Occipital lobe (tissue), 2 donors: ENCODE measurements around the gene DOCK8. TPM values are rescaled to one million over a fixed set of nuclear protein-coding genes. Genes with fewer than 3 reads are reported as not detected.
A peak's percentile ranks its signal among the peaks of the same experiment; 100 is the strongest.

Experiments
- DNase-seq: peaks from one replicate; lab custom pipeline; 2025; lab: John Stamatoyannopoulos, UW
- total RNA-seq: library from RNA; depleted of rRNA; stranded (reverse); fragments of >200 nt; gene quantifications from one replicate; pipeline ENCODE4 v1.2.3, GENCODE V29; 2014

Gene DOCK8
- total RNA-seq, 1 donor from 2014 or later, result 3.6 TPM

DNA sequence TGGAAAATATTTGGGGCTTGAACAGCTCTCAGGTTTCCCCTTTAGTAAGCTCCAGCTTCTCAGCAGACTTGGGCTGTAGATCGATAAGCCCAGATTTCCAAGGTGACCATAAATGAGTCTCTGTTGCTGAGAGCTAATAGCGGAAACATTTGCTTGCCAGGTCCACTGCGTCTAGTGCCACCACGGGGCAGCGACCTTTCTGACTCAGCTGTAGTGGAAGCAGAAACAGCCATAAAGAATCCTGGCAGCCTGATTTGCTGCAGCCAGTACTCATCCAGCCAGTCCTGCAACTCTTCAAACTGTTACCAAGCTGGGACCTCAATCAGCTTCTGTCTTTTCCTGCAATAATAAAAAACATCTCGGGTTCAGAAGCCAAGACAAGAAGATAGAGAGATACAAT, 241.7 kb downstream of the DOCK8 start:
- DNase-seq, result no peak

DNA sequence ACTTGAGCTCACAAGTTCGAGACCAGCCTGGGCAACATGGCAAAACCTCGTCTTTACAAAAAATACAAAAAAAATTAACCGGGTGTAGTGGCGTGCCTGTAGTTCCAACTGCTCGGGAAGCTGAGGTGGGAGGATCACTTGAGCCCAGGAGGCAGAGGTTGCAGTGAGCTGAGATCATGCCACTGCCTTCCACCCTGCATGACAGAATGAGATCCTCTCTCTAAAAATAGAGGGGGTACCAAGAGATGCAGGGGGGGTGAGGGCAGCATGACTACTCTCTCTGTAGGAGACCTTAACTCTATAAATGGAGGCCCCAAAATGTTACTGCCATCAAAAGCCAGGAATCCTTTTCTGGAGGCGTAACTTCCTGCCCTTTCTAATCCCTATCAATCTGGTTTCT, 243.9 kb downstream of the DOCK8 start:
- no peak for DNase-seq

DNA sequence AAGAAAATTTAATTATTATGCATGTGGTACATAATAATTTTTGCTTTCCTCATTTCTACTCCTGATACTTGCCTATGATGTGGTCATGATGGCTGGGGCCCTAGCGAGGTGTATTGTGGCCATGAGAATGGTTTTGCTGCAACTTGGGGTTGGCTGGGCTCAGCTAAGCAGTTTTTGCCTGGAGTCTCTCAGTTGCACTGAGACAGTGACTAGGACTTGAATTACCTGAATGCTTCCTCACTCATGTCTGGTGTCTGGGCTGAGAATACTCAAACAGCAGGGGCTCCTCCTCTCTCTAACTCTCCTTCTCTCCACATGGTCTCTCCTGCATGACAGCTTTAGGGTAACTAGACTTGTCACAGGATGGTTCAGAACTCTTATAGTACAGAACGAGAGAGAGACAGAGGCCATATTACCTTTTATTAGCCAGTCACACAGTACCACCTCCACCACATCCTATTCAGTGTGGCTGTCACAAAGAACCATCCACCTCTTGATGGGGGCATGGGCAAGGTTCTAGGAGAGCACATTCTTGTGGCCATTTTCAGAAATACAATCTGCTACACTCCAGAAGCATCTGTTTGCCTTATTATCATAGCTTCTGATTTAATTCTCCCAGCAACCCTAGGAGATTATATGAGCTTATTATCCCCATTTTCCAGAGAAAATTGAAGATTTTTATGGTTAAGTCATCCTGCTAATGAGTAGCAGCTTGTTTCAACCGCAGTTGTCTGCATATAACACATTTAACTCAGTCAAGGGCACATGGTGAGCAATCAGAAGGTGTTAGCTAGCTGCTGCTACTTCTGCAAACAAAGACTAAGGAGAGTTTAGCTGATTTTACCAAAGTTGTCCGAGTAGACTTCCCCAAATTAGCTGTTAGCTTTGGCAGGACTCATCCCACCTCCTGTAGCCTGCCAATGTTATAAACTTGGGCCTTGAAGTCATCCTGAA, 245.1 kb downstream of the DOCK8 start:
- DNase-seq, result no peak

DNA sequence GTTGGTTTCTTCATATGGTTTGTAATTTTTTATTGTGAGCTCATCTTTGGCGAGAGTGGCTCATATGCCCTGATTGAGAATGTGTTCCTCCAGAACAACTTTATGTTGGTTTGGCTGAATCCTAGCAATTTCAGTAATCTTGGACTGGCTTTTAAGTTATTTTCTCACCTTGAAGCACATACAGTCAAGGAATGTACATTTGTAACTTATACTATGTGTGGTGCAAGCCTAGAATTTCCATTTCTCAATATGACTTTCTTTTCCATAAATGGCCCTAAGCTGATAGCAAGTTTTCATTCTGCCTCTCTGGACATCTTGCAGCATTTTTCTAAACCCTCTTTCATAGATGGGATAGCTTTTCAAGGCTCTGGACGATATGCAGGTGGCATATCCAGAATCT, 247.5 kb downstream of the DOCK8 start:
- no peak for DNase-seq

DNA sequence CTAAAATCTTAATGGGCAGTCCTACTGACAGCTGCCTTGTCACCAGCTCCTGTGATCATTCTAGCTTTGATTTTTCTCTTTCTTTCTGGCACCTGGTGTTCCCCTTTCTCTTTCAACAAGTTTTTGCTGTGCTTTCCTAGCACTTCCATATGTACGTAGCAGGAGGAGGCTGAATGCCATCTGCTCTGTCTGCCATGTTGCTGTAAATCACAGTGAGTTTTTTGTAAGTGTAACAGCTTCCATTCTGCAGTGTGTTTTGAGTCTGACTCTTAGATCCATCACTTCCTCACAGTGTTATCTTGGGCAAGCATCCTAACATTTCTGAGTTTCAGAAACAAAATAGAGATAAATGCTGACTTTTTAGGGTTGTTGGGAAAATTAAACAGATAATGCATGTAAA, 247.9 kb downstream of the DOCK8 start:
- DNase-seq, result no peak

DNA sequence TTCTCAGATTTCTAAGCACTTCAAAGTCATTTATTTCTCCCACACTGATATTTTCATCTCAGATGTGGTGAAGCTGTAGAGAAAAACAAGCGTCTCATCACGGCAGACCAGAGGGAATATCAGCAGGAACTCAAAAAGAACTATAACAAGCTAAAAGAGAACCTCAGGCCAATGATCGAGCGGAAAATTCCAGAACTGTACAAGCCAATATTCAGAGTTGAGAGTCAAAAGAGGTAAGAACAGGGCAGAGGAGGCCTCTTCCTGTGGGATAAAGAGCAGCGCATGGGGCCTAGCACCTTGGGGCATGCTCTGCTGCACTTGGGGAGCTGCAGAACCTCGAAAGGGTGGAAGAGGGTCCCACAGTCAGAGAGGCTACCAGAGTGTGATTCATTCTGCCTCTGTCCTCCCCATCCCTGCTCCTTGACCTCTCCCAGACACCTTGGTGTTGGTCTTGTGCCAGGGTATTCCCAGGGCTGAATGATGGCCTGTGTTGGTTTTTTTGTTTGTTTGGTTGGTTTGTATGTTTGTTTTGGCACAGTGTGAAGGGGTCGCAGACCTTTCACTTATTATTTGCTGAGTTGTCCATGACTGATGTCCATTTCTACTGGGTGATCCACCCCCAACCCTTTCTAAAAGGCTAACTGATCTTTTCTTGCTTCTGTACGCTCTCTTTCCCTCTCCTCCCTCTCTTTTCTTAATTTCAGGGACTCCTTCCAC, 248.9 kb downstream of the DOCK8 start:
- no peak for DNase-seq

DNA sequence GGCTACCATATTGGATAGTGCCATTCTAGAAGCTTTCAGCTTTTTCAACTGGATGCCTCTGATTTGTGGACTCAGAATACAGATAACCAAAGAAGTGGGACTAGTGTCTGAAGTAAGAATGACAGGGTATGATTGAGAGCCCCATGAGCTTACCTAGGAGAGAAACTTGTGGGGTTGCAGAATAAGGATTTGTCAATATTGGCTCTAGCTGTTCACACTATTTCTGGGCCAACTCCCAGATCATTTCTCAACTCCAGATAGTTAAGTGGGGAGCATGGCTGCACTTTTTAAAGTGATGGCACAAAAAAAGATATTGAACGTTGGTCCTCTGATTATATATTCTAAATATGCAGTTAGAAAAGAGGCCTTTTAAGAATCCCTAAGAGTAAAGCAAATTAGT, 252.1 kb downstream of the DOCK8 start:
- DNase-seq, result no peak

DNA sequence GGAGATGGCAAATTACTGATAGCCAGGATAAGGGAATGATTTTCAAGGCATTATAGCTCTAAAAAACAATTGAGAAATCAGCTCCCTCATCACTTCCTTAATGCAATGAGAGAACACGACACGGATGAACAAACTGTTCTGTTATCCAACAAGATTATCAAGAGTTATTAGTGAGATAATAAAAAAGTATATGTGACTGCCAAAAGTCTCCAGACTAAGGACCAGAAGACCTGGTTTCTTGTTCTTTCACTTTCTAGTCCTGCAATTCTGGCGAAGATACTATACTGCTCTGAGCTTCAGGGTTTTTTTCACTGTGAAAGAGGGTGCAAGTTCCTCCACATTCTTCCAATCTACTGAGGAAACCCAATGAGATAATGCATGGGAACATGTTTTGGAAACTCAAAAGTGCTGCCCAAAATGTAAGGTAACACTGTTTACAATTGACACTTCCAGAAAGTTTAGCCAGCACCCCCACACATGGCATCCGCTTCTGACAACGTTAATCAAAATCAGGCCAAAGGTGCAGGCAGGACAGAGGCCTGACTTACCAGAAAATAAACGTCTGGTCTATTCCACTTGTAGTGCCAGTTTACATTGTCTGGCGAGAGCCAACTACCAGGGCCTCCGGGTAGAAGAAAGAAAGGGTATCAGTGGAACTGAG, 254.2 kb downstream of the DOCK8 start:
- DNase-seq, result no peak

DNA sequence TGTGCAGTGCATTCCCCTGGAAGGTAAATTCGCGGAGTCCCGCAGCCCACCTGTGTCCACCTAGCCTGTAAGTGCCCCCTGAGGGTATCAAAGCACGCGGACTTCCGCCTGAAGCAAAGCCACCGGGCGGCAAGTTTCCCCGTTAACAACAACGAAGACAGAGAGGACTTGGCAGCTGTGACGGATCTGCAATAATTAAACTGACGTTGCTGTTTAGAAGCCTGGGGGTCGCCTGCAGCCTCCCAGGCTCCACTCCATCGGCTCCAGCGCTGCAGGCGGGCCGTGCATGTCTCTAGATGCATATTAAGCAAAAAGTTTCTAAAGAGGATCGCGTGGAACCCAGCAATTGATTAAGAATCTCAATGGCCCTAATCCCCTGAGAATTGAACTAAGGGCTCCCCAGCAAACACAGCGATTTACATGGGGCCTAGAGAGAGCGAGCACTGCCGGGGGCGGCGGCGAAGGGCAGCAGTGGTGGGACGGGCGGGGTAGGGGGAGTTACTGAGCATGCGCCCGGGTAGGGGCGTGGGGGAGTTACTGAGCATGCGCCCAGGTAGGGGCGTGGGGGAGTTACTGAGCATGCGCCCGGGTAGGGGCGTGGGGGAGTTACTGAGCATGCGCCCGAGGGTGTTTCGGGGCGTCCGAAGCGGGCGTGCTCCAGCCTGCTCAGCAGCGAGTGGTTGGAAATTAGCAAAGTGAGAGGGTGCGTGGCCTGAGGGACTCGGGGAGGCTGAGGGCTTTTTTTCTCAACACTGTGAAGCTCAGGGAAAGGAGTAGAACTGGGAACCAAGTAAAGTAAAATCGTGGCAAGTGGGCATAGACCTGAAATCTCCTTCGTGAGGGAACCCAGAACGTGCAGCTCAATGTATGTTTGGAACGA, 255.2 kb downstream of the DOCK8 start:
- peak; percentile 71 for DNase-seq

DNA sequence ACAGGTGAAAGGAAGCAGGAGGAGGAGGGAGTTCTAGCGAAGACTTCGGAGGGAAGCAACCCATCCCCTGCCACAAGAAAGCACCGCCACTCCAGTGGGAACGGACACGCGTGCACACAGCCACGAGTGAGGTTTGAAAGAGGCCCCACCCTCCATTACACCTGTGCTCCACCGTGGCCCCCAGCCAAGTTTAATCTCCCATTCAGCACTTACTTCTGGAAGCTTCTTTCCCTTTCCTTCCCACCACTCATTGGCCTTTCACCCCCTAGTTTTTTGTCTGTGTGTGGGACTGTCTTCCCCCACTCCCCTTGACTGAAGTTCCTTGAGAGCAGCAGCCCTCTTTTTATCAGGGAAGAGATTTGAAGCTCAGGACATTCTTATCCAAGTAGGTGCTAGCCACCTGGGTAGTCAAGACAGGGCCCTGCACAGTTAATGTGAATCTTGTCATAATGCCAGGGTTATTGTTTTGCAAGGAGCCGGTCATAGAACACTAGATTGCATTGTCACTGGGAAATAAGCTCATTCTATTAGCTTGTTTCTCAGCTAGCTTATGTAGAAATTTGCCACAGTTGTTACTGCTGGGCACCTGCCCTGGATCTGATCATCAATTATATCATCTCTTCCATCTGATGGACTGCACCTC, 256.0 kb downstream of the DOCK8 start:
- DNase-seq, result no peak

DNA sequence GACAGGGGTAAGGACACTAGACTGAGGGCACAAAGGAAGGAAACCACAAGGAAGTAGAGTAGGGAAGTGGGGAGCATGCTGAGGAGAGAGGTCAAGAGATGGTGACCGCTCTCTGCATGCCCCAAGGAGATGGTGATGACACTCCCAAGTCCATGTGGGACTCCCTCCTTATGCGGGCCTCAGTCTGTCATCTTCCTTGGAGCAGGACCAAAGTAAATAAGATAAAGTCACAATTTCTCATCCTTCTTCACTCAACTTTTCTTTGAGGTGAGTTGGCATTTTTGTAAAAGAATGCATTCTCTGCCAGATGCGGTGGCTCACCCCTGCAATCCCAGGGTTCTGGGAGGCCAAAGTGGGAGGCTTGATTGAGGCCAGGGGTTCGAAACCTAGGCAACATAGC, 256.7 kb downstream of the DOCK8 start:
- no peak for DNase-seq

DNA sequence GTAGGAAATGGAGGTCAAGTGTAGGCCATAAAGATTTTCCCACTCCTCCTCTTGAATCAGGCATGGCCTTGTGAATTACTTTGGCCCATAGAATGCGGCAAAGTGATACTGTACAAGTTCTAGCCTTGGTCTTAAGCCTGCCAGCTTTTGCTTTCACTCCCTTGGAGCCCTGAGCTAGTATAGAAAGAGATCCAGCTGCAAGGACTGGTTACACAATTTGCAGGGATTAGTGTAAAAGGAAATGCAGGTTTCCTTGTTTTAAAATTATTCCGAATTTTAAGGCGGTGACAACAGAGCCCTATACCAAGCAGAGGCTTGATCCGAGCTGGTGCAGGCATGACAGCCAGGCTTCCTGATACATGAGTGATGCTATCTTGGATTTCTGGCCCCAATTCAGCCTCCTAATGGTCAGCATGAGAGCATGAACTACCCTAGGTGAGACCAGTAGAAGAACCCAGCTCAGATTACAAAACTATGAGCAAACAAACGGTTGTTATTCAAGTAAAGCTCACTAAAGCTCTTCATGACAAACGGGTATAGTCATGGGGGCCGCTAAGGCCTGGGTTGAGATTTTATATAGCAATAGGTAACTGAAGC, 257.9 kb downstream of the DOCK8 start:
- no peak for DNase-seq

DNA sequence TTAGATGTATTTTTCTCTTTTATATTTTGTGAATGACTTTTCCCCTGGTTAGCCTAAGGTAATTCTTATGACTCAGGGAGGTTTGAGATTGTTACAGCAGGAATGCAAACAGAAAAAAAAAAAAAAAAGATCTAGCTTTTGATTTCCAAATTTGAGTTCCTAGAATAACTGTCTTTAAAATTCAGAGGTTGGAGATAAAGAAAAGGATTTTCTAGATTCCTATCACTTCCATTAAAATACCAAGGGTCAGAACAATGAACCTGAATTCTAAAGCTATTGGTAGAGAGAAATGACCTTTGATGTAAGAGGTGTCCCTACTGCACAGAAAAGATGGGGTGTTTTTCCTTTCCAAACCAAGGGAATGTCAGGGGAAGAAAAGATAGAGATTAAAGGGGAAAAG, 262.5 kb downstream of the DOCK8 start:
- no peak for DNase-seq

DNA sequence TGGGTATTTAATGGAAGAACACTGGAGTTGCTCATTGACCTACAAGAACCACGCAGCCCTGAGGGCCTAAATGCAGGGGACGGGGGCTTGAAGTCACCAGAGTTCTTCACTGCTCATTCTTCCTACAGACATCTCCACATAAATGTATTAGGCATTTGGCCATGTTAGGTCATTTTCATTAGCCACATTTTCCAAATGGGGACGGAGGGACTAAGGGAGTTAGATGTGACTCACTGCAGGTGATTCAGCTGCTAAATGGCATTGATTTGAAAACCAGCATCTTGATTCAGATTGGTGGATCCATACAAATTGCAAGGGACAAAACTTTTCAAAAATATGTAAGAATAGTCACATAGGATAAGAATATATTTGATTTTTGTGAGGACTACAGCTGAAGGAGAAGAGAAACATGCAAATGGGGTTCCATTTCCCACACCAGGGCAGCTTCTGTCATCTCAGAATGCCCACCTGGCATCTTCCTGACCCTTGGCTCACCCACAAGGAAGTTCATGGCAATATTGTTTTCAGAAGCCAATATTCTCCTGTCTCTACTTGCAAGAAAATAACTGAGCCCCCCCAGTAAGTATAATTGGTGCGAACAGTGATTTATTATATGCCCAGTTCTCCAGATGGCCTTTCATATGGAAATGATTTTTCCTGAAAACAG, 264.8 kb downstream of the DOCK8 start:
- DNase-seq, result no peak

DNA sequence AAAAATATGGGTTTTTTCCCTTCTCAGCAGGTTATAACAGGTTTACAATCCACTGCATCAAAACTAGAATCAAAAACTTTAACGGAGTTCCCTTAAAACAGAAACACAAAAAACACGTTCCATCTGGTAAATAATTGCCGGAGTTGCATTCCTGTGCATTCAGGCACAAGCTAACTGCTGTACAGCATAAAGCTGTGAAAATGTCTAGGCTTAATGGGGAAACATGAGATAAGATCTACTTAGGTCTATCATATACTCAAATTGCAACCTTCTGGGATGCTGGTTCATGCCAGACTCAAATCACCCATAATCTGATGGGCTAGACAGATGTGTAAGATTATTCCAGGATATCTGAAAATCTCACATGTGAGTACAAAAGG, 265.3 kb downstream of the DOCK8 start:
- DNase-seq, result no peak

DNA sequence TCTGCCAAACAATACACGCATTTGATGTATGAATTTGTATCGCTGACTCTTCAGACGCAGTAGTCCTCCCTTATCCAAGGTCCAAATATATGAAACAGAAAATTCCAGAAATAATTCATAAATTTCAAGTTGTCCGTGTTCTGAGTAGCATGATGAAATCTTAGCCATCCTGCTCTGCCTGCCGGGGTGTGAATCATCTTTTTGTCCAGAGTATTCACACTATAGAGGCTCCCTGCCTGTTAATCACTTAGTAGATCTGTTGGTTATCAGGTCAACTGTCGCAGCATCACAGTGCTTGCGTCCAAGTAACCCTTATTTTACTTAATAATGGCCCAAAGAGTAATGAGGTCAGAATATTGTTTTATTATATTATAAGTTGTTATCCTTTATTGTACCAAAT, 268.1 kb downstream of the DOCK8 start:
- DNase-seq, result no peak

DNA sequence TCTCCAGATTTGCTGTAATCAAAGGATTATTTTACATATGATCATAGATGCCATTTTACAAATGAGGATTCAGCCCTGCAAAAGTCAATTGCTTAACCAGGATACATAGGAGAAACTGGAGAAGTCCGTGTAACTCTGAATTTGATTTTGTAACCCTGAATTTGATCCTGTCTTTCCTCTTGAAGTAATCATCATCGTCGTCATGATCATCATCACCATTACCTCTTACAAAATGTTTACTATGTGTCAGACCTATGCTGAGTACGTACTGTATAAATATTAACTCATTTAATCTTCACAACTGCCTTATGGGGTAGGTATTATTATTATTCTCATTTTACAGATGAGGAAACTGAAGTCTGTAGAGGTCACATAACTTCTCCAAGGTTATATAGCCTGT, 271.5 kb downstream of the DOCK8 start:
- no peak for DNase-seq

DNA sequence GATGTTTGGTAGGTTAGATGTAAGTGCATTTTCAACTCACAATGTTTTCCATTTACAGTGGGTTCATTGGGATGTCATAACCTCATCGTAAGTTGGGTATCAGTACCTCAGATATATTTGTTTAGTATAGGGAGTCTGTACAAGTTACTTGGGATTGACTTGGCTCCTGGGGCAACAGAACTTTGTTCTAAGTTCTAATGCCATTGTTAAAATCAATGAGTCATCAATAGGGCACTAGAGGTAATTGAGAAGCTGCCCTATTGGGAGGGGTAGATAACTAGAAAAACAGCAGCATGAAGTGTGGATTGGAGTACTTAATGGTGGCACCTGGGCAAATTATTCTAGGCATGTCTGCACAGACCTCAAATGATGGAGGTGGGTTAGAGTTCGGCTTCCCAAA, 272.8 kb downstream of the DOCK8 start:
- DNase-seq, result no peak

DNA sequence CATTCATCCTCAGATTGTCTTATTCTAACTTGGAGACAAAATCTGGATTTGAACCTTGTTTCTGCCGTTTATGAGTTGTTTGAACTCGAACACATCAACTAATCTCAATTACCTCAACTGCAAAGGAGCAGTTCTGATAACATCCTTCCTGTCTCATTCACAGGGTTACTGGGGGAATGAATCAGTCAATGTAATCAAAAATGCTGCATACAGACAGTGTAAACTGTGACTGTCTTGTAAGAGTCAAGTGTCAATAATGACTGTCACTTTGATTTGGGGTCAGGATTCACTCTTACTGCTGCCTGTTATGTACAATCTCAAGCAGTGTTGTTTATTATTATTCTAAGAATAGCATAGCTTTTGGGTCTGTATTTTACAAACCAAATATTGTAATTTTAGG, 273.8 kb downstream of the DOCK8 start:
- no peak for DNase-seq
